Stimulated activated CD4-positive, alpha-beta T cell treated with anti-CD3 and anti-CD28 coated beads, Interleukin-4, amount 100 ng/mL, for 1 hour (primary cell): ENCODE results near the gene HLA-G.

Experiments
- DNase-seq: peaks from one replicate; pipeline ENCODE4 v3.0.0-alpha.2; 2020

The HLA-G gene

GRCh38 chr6:29824144-29824543, 3.5 kb upstream of the HLA-G start:
- no peak for DNase-seq

GRCh38 chr6:29825848-29826247, 1.8 kb upstream of the HLA-G start:
- DNase-seq, result no peak

GRCh38 chr6:29826271-29826670, 1.4 kb upstream of the HLA-G start:
- DNase-seq, result no peak

- DNase-seq, result peak; percentile 40
These were observed 809 bp downstream of the HLA-G start for GRCh38 chr6:29828471-29828797.

- DNase-seq, result no peak
These were observed 2.1 kb downstream of the HLA-G start for GRCh38 chr6:29829766-29830165.

- DNase-seq, result no peak
These were observed 2.8 kb downstream of the HLA-G start for GRCh38 chr6:29830409-29830808.

GRCh38 chr6:29831776-29832175, 4.2 kb downstream of the HLA-G start:
- no peak for DNase-seq

- peak; percentile 57 for DNase-seq
These were observed 7.2 kb downstream of the HLA-G start for GRCh38 chr6:29834564-29835436.

- no peak for DNase-seq
These were observed 12.3 kb downstream of the HLA-G start for GRCh38 chr6:29839917-29840316.

- no peak for DNase-seq
These were observed 13.4 kb downstream of the HLA-G start for GRCh38 chr6:29841030-29841429.

- peak; percentile 30 for DNase-seq
These were observed 17.9 kb downstream of the HLA-G start for GRCh38 chr6:29845405-29846006.

- peak; percentile 86 for DNase-seq
These were observed 20.4 kb downstream of the HLA-G start for GRCh38 chr6:29847871-29848630.

GRCh38 chr6:29850011-29850553, 22.5 kb downstream of the HLA-G start:
- DNase-seq, result peak; percentile 11

GRCh38 chr6:29851190-29851589, 23.6 kb downstream of the HLA-G start:
- no peak for DNase-seq

- no peak for DNase-seq
These were observed 25.6 kb downstream of the HLA-G start for GRCh38 chr6:29853245-29853644.

- DNase-seq, result no peak
These were observed 30.4 kb downstream of the HLA-G start for GRCh38 chr6:29858006-29858405.

GRCh38 chr6:29861521-29862255, 34.1 kb downstream of the HLA-G start:
- DNase-seq, result no peak

GRCh38 chr6:29864037-29864810, 36.6 kb downstream of the HLA-G start:
- DNase-seq, result no peak

- DNase-seq, result no peak
These were observed 38.0 kb downstream of the HLA-G start for GRCh38 chr6:29865631-29866030.

- DNase-seq, result no peak
These were observed 42.5 kb downstream of the HLA-G start for GRCh38 chr6:29870104-29870503.

- no peak for DNase-seq
These were observed 45.2 kb downstream of the HLA-G start for GRCh38 chr6:29872791-29873190.

GRCh38 chr6:29875257-29875656, 47.6 kb downstream of the HLA-G start:
- no peak for DNase-seq
